GM18907 (cell line): ENCODE data around the gene HS3ST3A1.
"Not testable (repeated sequence)": the region's sequence is repeated elsewhere in the genome, so short reads cannot be mapped to it uniquely, and the experiment has no call there.

Experiments used
- ATAC-seq: cut with Tn5 transposase; IDR thresholded peaks from one replicate; pipeline ENCODE4 v1.9.1; 2021; ENCODE audit warnings: mild to moderate bottlenecking, moderate library complexity; ENCODE audit not compliant: unreplicated experiment

Gene HS3ST3A1

GRCh38 chr17:13498184-13498583 lies 103.5 kb downstream of the HS3ST3A1 start:
- no peak for ATAC-seq

GRCh38 chr17:13496553-13497056 lies 105.1 kb downstream of the HS3ST3A1 start:
- ATAC-seq = not testable (repeated sequence)

GRCh38 chr17:13495423-13495822 lies 106.3 kb downstream of the HS3ST3A1 start:
- ATAC-seq = no peak

GRCh38 chr17:13492737-13493122 lies 109.0 kb downstream of the HS3ST3A1 start:
- ATAC-seq = no peak

- no peak for ATAC-seq
Measured at GRCh38 chr17:13491916-13492736, 109.6 kb downstream of the HS3ST3A1 start.

- ATAC-seq = no peak
Measured at GRCh38 chr17:13491491-13491890, 110.2 kb downstream of the HS3ST3A1 start.

GRCh38 chr17:13490906-13491482 lies 110.7 kb downstream of the HS3ST3A1 start:
- no peak for ATAC-seq

GRCh38 chr17:13490427-13490826 lies 111.3 kb downstream of the HS3ST3A1 start:
- ATAC-seq = no peak

- ATAC-seq = no peak
Measured at GRCh38 chr17:13485327-13485726, 116.4 kb downstream of the HS3ST3A1 start.

- no peak for ATAC-seq
Measured at GRCh38 chr17:13484020-13484419, 117.7 kb downstream of the HS3ST3A1 start.

GRCh38 chr17:13480877-13481276 lies 120.9 kb downstream of the HS3ST3A1 start:
- no peak for ATAC-seq

- no peak for ATAC-seq
Measured at GRCh38 chr17:13478326-13478830, 123.4 kb downstream of the HS3ST3A1 start.

GRCh38 chr17:13477180-13477611 lies 124.5 kb downstream of the HS3ST3A1 start:
- no peak for ATAC-seq

- no peak for ATAC-seq
Measured at GRCh38 chr17:13476720-13477119, 125.0 kb downstream of the HS3ST3A1 start.

GRCh38 chr17:13475574-13476223 lies 126.0 kb downstream of the HS3ST3A1 start:
- no peak for ATAC-seq

- ATAC-seq = no peak
Measured at GRCh38 chr17:13474073-13474800, 127.5 kb downstream of the HS3ST3A1 start.

- no peak for ATAC-seq
Measured at GRCh38 chr17:13465678-13466077, 136.1 kb downstream of the HS3ST3A1 start.

- no peak for ATAC-seq
Measured at GRCh38 chr17:13462673-13463124, 139.0 kb downstream of the HS3ST3A1 start.

GRCh38 chr17:13462146-13462545 lies 139.6 kb downstream of the HS3ST3A1 start:
- no peak for ATAC-seq

GRCh38 chr17:13460261-13461000 lies 141.3 kb downstream of the HS3ST3A1 start:
- no peak for ATAC-seq
